H9 (cell line): ENCODE data around the gene HAO1. TPM values are rescaled to one million over a fixed set of nuclear protein-coding genes. Genes with fewer than 3 reads are reported as not detected.

Source experiments
- DNase-seq: peaks from one replicate; pipeline ENCODE4 v3.0.0-alpha.2; 2017
- H2AFZ ChIP-seq: one replicate; pipeline ENCODE4 v1.6.1; 2013; ENCODE audit warnings: mild to moderate bottlenecking, low read length, control low read depth, moderate library complexity
- H2AK5ac ChIP-seq: 2 replicates; pipeline ENCODE4 v1.6.1; 2013; ENCODE audit warnings: low read length, control low read depth, mixed read lengths; ENCODE audit not compliant: insufficient read length
- H2BK120ac ChIP-seq: one replicate; pipeline ENCODE4 v1.6.1; 2013; ENCODE audit warnings: low read depth, mild to moderate bottlenecking, low read length, control low read depth, inconsistent platforms; ENCODE audit not compliant: poor library complexity, severe bottlenecking
- H2BK12ac ChIP-seq: 2 replicates; pipeline ENCODE4 v1.6.1; 2013; ENCODE audit warnings: low read length, control low read depth, mixed read lengths, low read depth; ENCODE audit not compliant: insufficient read length
- H2BK15ac ChIP-seq: 2 replicates; pipeline ENCODE4 v1.6.1; 2013; ENCODE audit warnings: low read depth, low read length, control low read depth
- H2BK20ac ChIP-seq: one replicate; pipeline ENCODE4 v1.6.1; 2013; ENCODE audit warnings: low read depth, mild to moderate bottlenecking, low read length, control low read depth, inconsistent platforms; ENCODE audit not compliant: poor library complexity, severe bottlenecking
- H2BK5ac ChIP-seq: 2 replicates; pipeline ENCODE4 v1.6.1; 2013; ENCODE audit warnings: low read length, control low read depth, mixed read lengths; ENCODE audit not compliant: insufficient read length
- H3K14ac ChIP-seq: 2 replicates; pipeline ENCODE4 v1.6.1; 2013; ENCODE audit warnings: low read length, control low read depth; ENCODE audit not compliant: insufficient read depth
- H3K18ac ChIP-seq: 2 replicates; pipeline ENCODE4 v1.6.1; 2013; ENCODE audit warnings: low read depth, mild to moderate bottlenecking, mixed read lengths, low read length, control low read depth; ENCODE audit not compliant: insufficient read length
- H3K23ac ChIP-seq: 2 replicates; pipeline ENCODE4 v1.6.1; 2013; ENCODE audit warnings: low read length, control low read depth, mixed read lengths, low read depth; ENCODE audit not compliant: insufficient read length
- H3K23me2 ChIP-seq: 2 replicates; pipeline ENCODE4 v1.6.1; 2013; ENCODE audit warnings: low read depth, mild to moderate bottlenecking, mixed read lengths, low read length, control low read depth; ENCODE audit not compliant: insufficient read length, poor library complexity, severe bottlenecking
- H3K27ac ChIP-seq: 2 replicates; pipeline ENCODE4 v1.5.1; 2013; ENCODE audit warnings: low read length, control low read depth, mixed read lengths, low read depth; ENCODE audit not compliant: insufficient read length
- H3K27me3 ChIP-seq: 2 replicates; pipeline ENCODE4 v1.6.1; 2013; ENCODE audit warnings: low read length, control low read depth, inconsistent platforms; ENCODE audit not compliant: insufficient read depth
- H3K4ac ChIP-seq: 2 replicates; pipeline ENCODE4 v1.6.1; 2013; ENCODE audit warnings: low read depth, mild to moderate bottlenecking, control low read depth, inconsistent platforms, low read length, moderate library complexity
- H3K4me1 ChIP-seq: 2 replicates; pipeline ENCODE4 v1.6.1; 2013; ENCODE audit warnings: low read length, control low read depth, inconsistent platforms; ENCODE audit not compliant: insufficient read depth
- H3K4me2 ChIP-seq: 2 replicates; pipeline ENCODE4 v1.6.1; 2013; ENCODE audit warnings: low read length, control low read depth, mixed read lengths; ENCODE audit not compliant: insufficient read length, insufficient read depth
- H3K56ac ChIP-seq: 2 replicates; pipeline ENCODE4 v1.6.1; 2013; ENCODE audit warnings: low read depth, mild to moderate bottlenecking, mixed read lengths, low read length, control low read depth; ENCODE audit not compliant: insufficient read length
- H3K79me1 ChIP-seq: 2 replicates; pipeline ENCODE4 v1.6.1; 2013; ENCODE audit warnings: low read depth, mild to moderate bottlenecking, moderate library complexity, low read length, control low read depth, inconsistent platforms; ENCODE audit not compliant: insufficient read depth, poor library complexity, severe bottlenecking
- H3K79me2 ChIP-seq: 2 replicates; pipeline ENCODE4 v1.6.1; 2013; ENCODE audit warnings: low read length, control low read depth, inconsistent platforms; ENCODE audit not compliant: insufficient read depth
- H3K9ac ChIP-seq: 2 replicates; pipeline ENCODE4 v1.6.1; 2013; ENCODE audit warnings: low read length, control low read depth, mixed read lengths; ENCODE audit not compliant: insufficient read length; ENCODE audit errors: extremely low read depth
- H3K9me3 ChIP-seq: one replicate; pipeline ENCODE4 v1.6.1; 2013; ENCODE audit warnings: low read depth, low read length, inconsistent platforms; ENCODE audit not compliant: control insufficient read depth
- H3T11ph ChIP-seq: one replicate; pipeline ENCODE4 v1.6.1; 2013; ENCODE audit warnings: mild to moderate bottlenecking, low read length, control low read depth, inconsistent platforms
- H4K20me1 ChIP-seq: one replicate; pipeline ENCODE4 v1.6.1; 2013; ENCODE audit not compliant: control insufficient read depth, insufficient read length, insufficient read depth
- H4K5ac ChIP-seq: 2 replicates; pipeline ENCODE4 v1.6.1; 2013; ENCODE audit warnings: low read depth, mild to moderate bottlenecking, mixed read lengths, low read length, control low read depth; ENCODE audit not compliant: insufficient read length
- H4K8ac ChIP-seq: replicated peaks from 2 replicates; pipeline ENCODE4 v1.6.1; 2013; ENCODE audit warnings: low read length, control low read depth, mixed read lengths, low read depth; ENCODE audit not compliant: insufficient read length
- H4K91ac ChIP-seq: 2 replicates; pipeline ENCODE4 v1.6.1; 2013; ENCODE audit warnings: low read depth, mild to moderate bottlenecking, moderate library complexity, mixed read lengths, low read length, control low read depth; ENCODE audit not compliant: insufficient read length
- H3K27ac Mint-ChIP-seq, 3 experiments: 2 replicates in 2 of 3; 3 replicates in 1 of 3; pipeline ENCODE4 v1.8.0; 2020 to 2021; ENCODE audit warnings: mixed read lengths in 3 of 3, mild to moderate bottlenecking in 1 of 3, moderate library complexity in 1 of 3
- H3K27me3 Mint-ChIP-seq: 2 replicates; pipeline ENCODE4 v1.8.0; 2021; ENCODE audit warnings: low read depth, mild to moderate bottlenecking, moderate library complexity, mixed read lengths
- H3K36me3 Mint-ChIP-seq, 3 experiments: 2 replicates in 2 of 3; 3 replicates in 1 of 3; pipeline ENCODE4 v1.8.0; 2020 to 2021; ENCODE audit warnings: low read depth in 3 of 3, mixed read lengths in 3 of 3; ENCODE audit not compliant: insufficient read depth in 1 of 3
- H3K4me1 Mint-ChIP-seq, 2 experiments: 2 replicates each; pipeline ENCODE4 v1.8.0; 2020; ENCODE audit warnings: mixed read lengths in 2 of 2
- H3K4me3 Mint-ChIP-seq, 2 experiments: 2 replicates in 1 of 2; 3 replicates in 1 of 2; pipeline ENCODE4 v1.8.0; 2020 to 2021; ENCODE audit warnings: mild to moderate bottlenecking in 2 of 2, mixed read lengths in 2 of 2, moderate library complexity in 1 of 2
- H3K9me3 Mint-ChIP-seq, 2 experiments: 2 replicates in 1 of 2; 3 replicates in 1 of 2; pipeline ENCODE4 v1.8.0; 2020; ENCODE audit warnings: mild to moderate bottlenecking in 2 of 2, mixed read lengths in 2 of 2, moderate library complexity in 1 of 2
- WGBS: extraction: QIAGEN DNeasy Blood & Tissue Kit; methylation state at CpG from one replicate; pipeline ENCODE4 v1.1.7; 2013; ENCODE audit warnings: missing lambda C conversion rate, low lambda C conversion rate, mixed read lengths; ENCODE audit not compliant: insufficient read length; ENCODE audit errors: extremely low coverage; 5-methylcytosine and 5-hydroxymethylcytosine counted together
- total RNA-seq: library from RNA; stranded (reverse); gene quantifications from 2 replicates; pipeline ENCODE4 v1.2.1, GENCODE V29; 2021
- TF ChIP-seq, protein P1 (sequence below): fragments of 200-600 bp; sonication (generic); conservative IDR thresholded peaks from 3 replicates; pipeline ENCODE4 v1.8.0; 2021; ENCODE audit warnings: antibody characterized with exemption, mild to moderate bottlenecking

HAO1 gene
- total RNA-seq, 1 experiment from 2014 or later, result not detected

- H3K4me2 ChIP-seq, result no peak overlapping the region
- Mint-ChIP-seq H3K36me3 (no peaks in the 10 kb centered on the region), H3K27ac (no peak overlapping the region), H3K4me3 (no peak overlapping the region), H3K4me1 (peaks cover 4 to 5% of the 10 kb centered on the region in 2 experiments), H3K27me3 (no peaks in the 10 kb centered on the region), H3K9me3 (no peaks in the 10 kb centered on the region)
- H4K5ac ChIP-seq, result no peak overlapping the region
- no peak overlapping the region for H3K18ac ChIP-seq
- no peak overlapping the region for H3T11ph ChIP-seq
- DNase-seq, result no peak
- no peak overlapping the region for H2BK5ac ChIP-seq
- H2AFZ ChIP-seq, result no peak overlapping the region
- H3K4me1 ChIP-seq, result no peaks in the 10 kb centered on the region
- H3K79me2 ChIP-seq, result no peaks in the 10 kb centered on the region
- H2BK12ac ChIP-seq, result no peak overlapping the region
- H3K14ac ChIP-seq, result no peak overlapping the region
- H3K27me3 ChIP-seq, result no peaks in the 10 kb centered on the region
- H3K27ac ChIP-seq, result no peak overlapping the region
- no peak overlapping the region for H4K91ac ChIP-seq
- H3K56ac ChIP-seq, result no peak overlapping the region
- H3K9ac ChIP-seq, result no peak overlapping the region
- H3K9me3 ChIP-seq, result no peaks in the 10 kb centered on the region
- no peak overlapping the region for H2BK20ac ChIP-seq
- WGBS, result no CpG with 5 or more reads among the region's 4 CpGs
- no peak overlapping the region for H3K23ac ChIP-seq
- H3K23me2 ChIP-seq, result no peaks in the 10 kb centered on the region
- no peak overlapping the region for H2BK15ac ChIP-seq
- no peak overlapping the region for H3K4ac ChIP-seq
- no peaks in the 10 kb centered on the region for H3K79me1 ChIP-seq
- no peaks in the 10 kb centered on the region for H4K20me1 ChIP-seq
- H4K8ac ChIP-seq, result no peak overlapping the region
- TF ChIP-seq, protein P1, sequence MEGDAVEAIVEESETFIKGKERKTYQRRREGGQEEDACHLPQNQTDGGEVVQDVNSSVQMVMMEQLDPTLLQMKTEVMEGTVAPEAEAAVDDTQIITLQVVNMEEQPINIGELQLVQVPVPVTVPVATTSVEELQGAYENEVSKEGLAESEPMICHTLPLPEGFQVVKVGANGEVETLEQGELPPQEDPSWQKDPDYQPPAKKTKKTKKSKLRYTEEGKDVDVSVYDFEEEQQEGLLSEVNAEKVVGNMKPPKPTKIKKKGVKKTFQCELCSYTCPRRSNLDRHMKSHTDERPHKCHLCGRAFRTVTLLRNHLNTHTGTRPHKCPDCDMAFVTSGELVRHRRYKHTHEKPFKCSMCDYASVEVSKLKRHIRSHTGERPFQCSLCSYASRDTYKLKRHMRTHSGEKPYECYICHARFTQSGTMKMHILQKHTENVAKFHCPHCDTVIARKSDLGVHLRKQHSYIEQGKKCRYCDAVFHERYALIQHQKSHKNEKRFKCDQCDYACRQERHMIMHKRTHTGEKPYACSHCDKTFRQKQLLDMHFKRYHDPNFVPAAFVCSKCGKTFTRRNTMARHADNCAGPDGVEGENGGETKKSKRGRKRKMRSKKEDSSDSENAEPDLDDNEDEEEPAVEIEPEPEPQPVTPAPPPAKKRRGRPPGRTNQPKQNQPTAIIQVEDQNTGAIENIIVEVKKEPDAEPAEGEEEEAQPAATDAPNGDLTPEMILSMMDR, result no peak
- H2BK120ac ChIP-seq, result no peak overlapping the region
- H2AK5ac ChIP-seq, result no peak overlapping the region
Measured at GRCh38 chr20:7935027-7935551, 5.2 kb downstream of the HAO1 start.
